Measurements from ENCODE around the gene SCAF4.

Gene SCAF4

GRCh38 chr21:31711745-31712285, 20.1 kb downstream of the SCAF4 start:
- no peak for DNase-seq

GRCh38 chr21:31711326-31711725, 20.6 kb downstream of the SCAF4 start:
- no peak for DNase-seq

GRCh38 chr21:31710586-31710985, 21.3 kb downstream of the SCAF4 start:
- no peak for DNase-seq

GRCh38 chr21:31708541-31708940, 23.4 kb downstream of the SCAF4 start:
- no peak for DNase-seq

GRCh38 chr21:31707499-31707898, 24.4 kb downstream of the SCAF4 start:
- DNase-seq = no peak

DNA sequence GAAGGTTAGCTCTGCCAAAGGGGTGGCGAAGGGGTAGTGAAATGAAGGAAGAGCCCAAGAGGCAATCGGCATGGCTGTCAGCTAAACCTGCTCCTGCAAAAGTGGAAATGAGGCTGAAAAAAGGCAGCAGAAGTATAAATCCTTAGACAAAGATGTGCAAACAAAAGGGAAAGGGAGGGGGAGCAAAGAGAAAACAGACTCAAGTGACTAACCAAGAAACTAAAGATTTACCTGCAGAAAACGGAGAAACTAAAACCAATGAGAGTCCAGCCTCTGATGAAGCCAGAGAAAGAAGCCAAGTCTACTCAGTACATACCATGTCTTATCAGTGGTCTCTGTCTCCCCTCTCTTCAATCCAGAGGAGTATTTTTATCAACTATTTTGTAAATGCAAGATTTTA, 25.4 kb downstream of the SCAF4 start:
- no peak for DNase-seq

- no peak for DNase-seq
Measured at GRCh38 chr21:31700040-31700439, 31.9 kb downstream of the SCAF4 start.

GRCh38 chr21:31698461-31698860, 33.5 kb downstream of the SCAF4 start:
- DNase-seq = no peak

GRCh38 chr21:31696424-31696823, 35.5 kb downstream of the SCAF4 start:
- no peak for DNase-seq

DNA sequence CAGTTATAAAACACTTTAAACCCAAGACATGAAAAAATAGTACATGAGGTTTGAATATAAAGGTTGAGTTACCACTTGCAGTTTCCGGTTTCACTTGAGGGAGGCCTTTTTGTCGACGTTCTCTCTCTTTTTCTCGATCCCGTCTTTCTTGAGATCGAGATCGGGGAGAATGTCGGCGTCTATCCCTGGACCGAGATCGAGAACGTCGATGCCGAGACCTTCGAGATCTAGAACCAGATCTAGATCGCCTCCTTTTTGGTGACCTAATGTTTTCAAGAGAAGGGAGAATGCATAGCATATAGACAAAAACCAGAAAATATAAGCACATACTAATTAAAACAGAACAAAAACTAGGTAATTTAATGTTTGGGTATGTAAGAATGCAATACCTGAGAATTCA, 38.7 kb downstream of the SCAF4 start:
- DNase-seq = no peak

DNA sequence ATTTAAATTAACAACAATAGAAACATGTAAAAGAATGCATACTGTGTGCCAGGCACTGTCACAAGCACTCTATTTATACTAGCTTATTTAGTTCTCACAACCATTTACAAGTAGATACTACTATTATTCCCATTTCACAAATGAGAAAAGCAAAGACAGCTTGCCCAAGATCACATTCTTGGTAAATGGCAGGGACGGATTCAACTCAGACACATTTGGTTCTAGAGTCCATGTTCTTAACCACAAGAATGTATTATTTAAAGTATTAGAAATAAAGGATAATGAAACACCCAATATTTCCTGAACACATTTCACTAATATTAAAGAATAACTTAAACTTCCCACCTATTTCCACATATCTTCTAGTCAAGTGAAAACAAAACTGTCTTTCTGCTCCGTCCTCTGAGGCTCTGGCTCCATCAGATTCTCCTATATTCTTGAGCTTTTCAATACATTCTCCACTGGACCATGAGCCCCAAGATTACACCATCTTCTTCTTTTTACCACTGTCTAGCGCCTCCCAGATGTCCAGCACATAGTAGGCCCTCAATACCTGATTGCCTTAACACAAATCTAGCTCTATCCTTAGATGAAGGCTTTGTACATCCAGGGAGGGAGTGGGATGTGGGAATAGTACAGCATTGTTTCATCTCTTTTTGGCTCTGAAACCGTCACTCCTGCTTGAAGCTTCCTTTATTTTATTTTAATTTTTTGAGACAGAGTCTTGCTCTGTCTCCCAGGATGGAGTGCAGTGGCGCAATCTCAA, 43.1 kb downstream of the SCAF4 start:
- no peak for DNase-seq

GRCh38 chr21:31687108-31687507, 44.8 kb downstream of the SCAF4 start:
- DNase-seq = no peak

- no peak for DNase-seq
Measured at GRCh38 chr21:31686272-31686915, 45.5 kb downstream of the SCAF4 start.

DNA sequence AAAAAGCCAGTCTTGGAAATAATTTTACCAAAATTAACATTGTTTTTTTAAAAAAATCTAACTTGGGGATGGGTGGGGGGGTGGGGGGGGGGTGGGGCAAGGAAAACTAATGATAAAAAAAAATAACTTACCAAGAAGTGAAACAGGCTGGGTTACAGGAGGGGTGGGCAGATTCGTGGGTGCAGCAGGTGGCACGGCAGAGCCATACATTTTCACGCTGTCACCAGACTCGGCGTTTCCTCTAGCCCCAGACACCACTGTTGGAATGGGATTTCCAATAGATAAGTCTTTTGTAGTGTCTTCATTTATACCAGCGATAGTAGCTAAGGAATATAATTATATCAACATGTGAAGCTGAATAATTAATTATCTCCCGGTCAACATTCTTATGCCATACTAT, 47.0 kb downstream of the SCAF4 start:
- no peak for DNase-seq

- no peak for DNase-seq
Measured at GRCh38 chr21:31683029-31683428, 48.9 kb downstream of the SCAF4 start.

GRCh38 chr21:31682620-31683019, 49.3 kb downstream of the SCAF4 start:
- DNase-seq = no peak

DNA sequence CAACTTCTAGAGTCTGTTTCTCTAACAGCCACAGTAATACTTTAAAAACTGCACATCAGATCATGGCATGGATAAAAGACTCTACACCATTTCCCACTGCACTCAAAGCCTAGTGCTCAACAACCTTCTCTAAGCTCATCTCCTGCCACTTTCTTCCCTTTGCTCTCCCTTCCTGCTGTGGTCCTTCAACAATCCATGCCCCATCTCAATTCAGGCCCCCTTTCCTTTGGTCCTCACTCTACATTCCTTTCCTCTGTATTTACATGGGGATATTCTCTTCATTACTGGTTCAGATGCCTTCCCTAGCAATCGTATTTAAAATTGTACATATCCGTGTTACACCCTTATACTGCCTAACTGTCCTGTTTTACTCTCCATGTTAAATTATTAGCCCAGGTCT, 53.4 kb downstream of the SCAF4 start:
- no peak for DNase-seq

- DNase-seq = no peak
Measured at GRCh38 chr21:31677047-31677446, 54.9 kb downstream of the SCAF4 start.

GRCh38 chr21:31675960-31676359, 56.0 kb downstream of the SCAF4 start:
- DNase-seq = no peak

DNA sequence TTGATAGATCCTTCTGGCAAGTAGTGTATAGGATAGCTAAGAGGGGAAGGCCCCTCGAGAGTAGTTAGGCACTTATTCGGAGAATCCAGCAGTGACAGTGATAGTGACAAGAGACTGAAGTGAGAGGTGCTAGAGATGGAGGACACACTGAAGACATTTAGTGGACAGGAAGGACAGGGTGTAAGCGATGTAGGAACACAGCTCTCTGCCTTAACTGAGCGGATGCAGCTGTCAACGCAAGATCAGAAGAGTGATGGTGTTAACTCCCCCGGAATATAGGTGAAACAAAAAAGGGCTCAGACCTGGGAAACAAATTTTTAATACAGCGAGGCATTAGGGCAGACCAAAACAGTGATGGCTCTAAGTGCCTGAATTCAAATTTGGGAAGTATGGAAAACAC, 56.6 kb downstream of the SCAF4 start:
- no peak for DNase-seq

- no peak for DNase-seq
Measured at GRCh38 chr21:31673321-31673912, 58.5 kb downstream of the SCAF4 start.

GRCh38 chr21:31671931-31672330, 60.0 kb downstream of the SCAF4 start:
- no peak for DNase-seq

- DNase-seq = no peak
Measured at GRCh38 chr21:31671146-31671716, 60.7 kb downstream of the SCAF4 start.

DNA sequence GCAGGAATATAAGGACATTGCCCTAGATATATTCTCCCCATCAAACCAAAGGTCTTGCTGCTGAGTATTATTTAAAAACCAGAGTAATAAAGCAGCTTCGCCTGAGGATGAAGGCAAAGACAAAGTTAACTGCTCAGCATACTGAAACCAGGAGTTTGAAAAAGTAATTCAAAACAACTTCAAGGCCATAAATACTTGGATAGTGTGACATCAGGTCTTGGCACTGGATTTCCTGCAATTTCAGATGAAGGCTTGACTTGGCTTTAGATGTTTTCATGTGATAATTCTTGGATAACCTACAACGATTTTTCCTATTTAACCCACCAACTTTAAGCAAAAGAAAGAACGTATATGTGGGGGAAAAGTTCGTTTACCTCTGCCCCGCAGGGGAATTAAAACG, 61.8 kb downstream of the SCAF4 start:
- DNase-seq = no peak
